DND-41 (cell line): ENCODE measurements around the gene LRTM2.

Experiments
- EZH2 ChIP-seq: IDR thresholded peaks from 3 replicates; pipeline ENCODE4 v1.6.1; 2012; ENCODE audit warnings: borderline replicate concordance, low read depth, mild to moderate bottlenecking, moderate library complexity, low read length, inconsistent platforms; ENCODE audit not compliant: severe bottlenecking
- TF ChIP-seq, protein P1 (sequence below): IDR thresholded peaks from 2 replicates; pipeline ENCODE4 v1.5.1; 2012; ENCODE audit warnings: borderline replicate concordance, low read length, moderate library complexity, mild to moderate bottlenecking; ENCODE audit not compliant: poor library complexity, severe bottlenecking; ENCODE audit errors: extremely low read depth

DNA sequence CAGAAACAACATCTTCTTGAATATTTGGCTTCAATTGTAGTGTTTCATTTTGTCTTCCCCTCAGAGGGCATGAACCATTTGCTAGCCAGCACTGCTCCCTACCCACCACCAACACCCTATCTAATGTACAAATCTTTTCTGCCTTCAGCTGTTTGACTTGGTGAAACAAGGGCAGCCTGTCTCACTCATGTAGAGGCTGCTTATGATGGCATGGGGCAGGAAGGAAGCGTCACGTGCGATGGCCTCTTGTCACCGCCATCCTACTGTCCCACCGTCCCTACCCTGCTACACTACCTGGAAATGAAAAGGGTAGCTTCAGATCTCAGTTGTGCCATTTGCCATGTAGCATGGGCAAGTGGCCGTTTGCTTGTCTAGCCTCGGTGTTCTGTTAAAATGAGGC is 29.9 kb upstream of the LRTM2 start:
- TF ChIP-seq, protein P1, sequence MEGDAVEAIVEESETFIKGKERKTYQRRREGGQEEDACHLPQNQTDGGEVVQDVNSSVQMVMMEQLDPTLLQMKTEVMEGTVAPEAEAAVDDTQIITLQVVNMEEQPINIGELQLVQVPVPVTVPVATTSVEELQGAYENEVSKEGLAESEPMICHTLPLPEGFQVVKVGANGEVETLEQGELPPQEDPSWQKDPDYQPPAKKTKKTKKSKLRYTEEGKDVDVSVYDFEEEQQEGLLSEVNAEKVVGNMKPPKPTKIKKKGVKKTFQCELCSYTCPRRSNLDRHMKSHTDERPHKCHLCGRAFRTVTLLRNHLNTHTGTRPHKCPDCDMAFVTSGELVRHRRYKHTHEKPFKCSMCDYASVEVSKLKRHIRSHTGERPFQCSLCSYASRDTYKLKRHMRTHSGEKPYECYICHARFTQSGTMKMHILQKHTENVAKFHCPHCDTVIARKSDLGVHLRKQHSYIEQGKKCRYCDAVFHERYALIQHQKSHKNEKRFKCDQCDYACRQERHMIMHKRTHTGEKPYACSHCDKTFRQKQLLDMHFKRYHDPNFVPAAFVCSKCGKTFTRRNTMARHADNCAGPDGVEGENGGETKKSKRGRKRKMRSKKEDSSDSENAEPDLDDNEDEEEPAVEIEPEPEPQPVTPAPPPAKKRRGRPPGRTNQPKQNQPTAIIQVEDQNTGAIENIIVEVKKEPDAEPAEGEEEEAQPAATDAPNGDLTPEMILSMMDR: no peak
- TF ChIP-seq EZH2: no peak
